Fibroblast of villous mesenchyme (primary cell): ENCODE data around the gene SLC47A2. TPM values are rescaled to one million over a fixed set of nuclear protein-coding genes. Genes with fewer than 3 reads are reported as not detected.
A peak's percentile ranks its signal among the peaks of the same experiment; 100 is the strongest.

ENCODE experiments used
- DNase-seq: peaks from one replicate; pipeline ENCODE4 v3.0.0-alpha.2; 2010; ENCODE audit warnings: low read depth
- H3K4me3 ChIP-seq: 2 replicates; pipeline ENCODE4 v1.5.1; 2011; ENCODE audit warnings: low read depth, mild to moderate bottlenecking, low read length
- CTCF ChIP-seq: IDR thresholded peaks from 2 replicates; pipeline ENCODE4 v1.5.1; 2012; ENCODE audit warnings: low read depth, mild to moderate bottlenecking, low read length; ENCODE audit not compliant: insufficient read depth
- total RNA-seq: library from RNA; depleted of rRNA; stranded (reverse); fragments of >200 nt; gene quantifications from 2 replicates; pipeline ENCODE4 v1.2.3, GENCODE V29; 2012

Gene SLC47A2
- total RNA-seq, 1 donor = not detected

DNA sequence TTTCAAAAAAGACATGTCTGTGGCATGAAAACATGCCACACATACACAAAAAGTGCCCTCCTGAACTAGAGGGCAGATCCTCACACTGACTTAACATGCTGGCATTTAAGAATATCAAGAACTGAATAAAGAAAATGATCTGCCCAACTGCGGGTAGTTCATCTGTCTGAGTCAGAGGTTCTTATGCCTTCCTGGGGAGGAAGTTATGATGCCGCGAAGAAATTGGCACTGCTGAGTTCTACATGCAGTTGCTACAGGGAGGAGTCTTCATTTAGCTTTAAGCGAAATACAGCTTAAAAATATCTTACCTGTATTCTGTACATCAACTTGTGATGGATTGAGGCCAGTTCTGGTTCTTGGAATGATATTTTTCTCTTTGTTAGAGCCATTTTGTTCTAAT is 61.5 kb downstream of the SLC47A2 start:
- DNase-seq = no peak
- TF ChIP-seq CTCF = no peak
- no peak overlapping the region for H3K4me3 ChIP-seq

GRCh38 chr17:19654342-19654886 is 62.0 kb downstream of the SLC47A2 start:
- TF ChIP-seq CTCF = no peak
- H3K4me3 ChIP-seq = no peak overlapping the region

GRCh38 chr17:19652595-19652994 is 63.8 kb downstream of the SLC47A2 start:
- no peak for DNase-seq
- TF ChIP-seq CTCF = no peak
- no peak overlapping the region for H3K4me3 ChIP-seq

More at GRCh38 chr17:19654342-19654886, 62.0 kb downstream of the SLC47A2 start:
- no peak for DNase-seq

DNA sequence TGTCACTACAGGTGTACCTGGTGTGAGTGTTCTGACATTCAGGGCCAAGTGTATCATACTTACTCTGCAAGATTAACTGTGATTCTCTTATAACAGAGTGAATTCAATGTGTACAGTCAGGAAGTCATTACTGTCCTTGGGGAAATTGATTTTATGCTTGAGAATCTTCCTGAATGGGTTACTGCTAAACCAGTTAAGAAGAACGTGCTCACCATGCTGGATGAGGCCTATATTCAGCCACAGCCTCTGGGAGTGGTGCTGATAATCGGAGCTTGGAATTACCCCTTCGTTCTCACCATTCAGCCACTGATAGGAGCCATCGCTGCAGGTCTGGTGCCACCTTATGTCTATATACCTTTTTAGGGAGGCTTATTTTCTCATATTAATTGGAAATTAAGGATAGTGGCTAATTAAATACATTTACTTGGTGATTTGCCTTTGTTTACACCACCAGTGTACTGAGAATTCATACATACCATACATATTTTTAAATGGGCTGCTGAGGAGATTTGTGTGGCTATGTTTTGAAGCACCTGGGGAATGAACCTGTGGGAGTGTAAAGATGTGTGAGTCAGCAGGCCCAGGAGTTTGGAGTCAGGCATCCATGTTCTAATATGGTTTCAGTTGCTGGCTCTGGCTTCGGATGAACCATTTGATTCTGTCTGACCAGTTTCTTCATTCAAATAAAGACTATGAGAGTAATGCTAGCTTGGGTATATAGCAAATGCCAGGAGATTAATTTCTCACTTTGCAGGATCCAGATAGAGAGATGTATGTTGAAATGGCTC is 64.7 kb downstream of the SLC47A2 start:
- DNase-seq = no peak
- H3K4me3 ChIP-seq = no peak overlapping the region
- no peak for TF ChIP-seq CTCF

DNA sequence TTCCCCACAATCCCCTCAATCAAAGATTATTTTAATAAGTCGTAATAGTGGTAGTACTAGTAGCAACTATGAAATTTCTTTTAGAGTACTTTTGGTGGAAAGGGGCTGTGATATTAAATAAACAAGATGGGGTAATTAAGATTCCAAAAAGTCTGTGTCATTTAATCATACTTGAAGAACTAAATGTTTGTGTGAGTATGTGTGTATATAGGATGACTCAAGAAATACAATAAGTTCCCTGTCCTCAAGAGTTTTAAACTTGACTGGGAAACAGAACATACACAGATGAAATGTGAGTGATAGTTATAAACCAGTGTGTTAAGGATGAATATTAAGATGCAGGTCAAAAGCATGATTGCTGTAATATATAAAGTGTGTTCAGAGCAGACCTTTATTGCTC is 65.6 kb downstream of the SLC47A2 start:
- no peak overlapping the region for H3K4me3 ChIP-seq
- TF ChIP-seq CTCF = no peak
- no peak for DNase-seq

DNA sequence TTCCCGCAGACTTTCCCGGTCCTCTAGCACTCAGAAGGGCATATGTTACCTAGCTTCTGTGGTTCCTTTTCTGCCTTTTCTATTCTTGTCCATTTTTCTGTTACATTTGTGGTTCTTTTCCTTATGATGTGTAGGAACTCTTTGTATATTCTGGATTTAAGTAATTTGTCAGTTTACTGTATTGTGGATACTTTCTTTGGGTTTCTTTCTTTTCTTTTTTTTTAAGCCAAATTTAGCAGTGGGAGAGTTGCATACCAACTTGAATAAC is 67.2 kb downstream of the SLC47A2 start:
- H3K4me3 ChIP-seq = peak overlapping the region; percentile 83
- DNase-seq = no peak
- no peak for TF ChIP-seq CTCF
